GM21786 (cell line): ENCODE results near the gene KIF5A.

ENCODE experiments used
- ATAC-seq: cut with Tn5 transposase; IDR thresholded peaks from one replicate; pipeline ENCODE4 v1.9.1; 2021; ENCODE audit not compliant: unreplicated experiment

The KIF5A gene

DNA sequence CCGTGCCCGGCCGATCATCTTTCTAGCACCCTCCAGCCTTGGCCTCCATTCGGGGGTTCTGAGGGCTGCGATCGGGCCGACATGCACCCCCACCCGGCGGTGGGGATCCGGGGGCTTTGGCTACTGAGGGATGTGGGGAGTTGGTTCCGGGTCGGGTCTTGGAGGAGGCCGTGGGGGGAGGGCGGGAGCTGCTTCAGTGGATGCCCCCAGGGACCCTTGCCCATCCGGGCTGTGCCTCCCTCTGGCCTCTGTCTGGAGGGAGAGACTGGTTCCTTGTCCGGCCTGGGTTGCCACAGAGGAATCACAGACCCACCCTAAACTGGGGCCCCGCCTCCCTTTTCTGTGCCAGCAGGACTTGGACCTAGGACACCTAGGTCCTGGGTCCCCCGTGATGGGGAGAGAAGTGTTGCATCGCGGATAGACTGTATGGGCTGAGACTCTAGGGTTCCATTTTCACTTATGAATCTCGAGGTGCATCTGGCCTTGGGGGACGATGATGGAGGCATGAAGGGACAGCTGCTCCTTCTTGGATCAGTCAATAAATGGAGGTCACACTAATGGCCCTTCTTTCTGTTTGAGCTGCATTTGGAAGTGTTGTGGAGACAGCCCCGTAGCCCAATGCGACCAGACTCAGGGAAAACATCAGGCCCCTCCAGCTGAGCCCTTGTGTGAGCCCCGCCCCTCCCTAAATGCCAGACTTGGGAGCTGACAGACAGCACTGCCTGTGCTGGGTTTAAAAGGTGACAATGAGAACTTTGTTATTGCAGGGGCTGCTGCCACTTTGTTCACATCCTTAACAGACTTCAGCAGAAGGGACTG, 55.4 kb downstream of the KIF5A start:
- ATAC-seq: no peak

DNA sequence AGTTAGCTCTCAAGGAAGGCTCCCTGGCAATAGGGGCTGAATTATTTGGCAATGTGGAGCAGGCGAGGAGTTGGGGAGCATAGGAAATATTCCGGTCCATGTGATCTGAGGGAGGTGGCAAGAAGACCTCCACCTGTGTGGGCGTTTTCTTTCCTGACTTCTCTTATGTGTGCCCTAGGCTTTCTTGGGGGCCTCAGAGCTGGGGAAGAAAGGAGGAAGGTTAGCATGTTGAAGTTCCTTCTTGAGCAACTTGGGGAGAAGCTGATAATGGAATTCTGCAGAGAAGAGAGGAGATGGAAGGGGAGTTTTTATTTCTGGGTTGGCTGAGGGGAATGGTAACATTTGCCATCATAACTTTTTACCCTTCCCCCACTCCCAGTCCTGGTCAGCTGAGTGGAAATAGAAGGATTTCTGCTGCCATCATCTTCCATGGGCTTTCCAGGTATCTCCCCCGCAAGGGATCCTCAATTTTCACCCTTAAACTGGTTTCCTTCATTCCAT, 56.0 kb downstream of the KIF5A start:
- ATAC-seq: no peak

DNA sequence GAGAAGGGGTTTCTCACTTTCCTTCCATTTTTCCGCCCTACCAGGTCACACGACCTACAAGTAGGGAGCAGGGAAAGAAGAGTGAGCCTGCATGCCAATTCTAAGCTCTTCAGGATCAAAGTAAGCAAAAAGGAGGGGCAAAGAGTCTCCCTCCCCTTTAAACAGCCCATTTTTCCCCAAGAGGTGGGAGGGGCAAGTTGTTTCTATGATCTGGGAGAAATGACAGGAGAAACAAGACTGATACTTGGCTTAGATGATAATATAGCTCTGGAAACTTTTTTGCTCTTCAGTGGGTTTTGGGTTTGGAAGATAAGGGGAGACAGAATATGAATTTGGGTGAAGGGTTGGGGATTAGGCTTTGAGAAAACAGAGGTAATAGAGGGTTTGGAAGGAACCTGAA, 56.6 kb downstream of the KIF5A start:
- no peak for ATAC-seq

DNA sequence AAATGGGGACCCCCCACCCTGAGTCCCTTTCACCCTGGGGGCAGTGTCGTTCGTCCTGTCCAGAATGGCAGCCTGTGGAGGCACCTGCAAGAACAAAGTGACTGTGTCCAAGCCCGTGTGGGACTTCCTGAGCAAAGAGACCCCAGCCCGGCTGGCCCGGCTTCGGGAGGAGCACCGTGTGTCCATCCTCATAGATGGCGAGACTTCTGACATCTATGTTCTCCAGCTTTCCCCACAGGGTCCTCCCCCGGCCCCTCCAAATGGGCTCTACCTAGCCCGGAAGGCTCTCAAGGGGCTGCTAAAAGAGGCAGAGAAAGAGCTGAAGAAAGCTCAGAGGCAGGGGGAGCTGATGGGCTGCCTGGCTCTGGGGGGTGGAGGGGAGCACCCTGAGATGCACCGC, 57.0 kb downstream of the KIF5A start:
- ATAC-seq: no peak

DNA sequence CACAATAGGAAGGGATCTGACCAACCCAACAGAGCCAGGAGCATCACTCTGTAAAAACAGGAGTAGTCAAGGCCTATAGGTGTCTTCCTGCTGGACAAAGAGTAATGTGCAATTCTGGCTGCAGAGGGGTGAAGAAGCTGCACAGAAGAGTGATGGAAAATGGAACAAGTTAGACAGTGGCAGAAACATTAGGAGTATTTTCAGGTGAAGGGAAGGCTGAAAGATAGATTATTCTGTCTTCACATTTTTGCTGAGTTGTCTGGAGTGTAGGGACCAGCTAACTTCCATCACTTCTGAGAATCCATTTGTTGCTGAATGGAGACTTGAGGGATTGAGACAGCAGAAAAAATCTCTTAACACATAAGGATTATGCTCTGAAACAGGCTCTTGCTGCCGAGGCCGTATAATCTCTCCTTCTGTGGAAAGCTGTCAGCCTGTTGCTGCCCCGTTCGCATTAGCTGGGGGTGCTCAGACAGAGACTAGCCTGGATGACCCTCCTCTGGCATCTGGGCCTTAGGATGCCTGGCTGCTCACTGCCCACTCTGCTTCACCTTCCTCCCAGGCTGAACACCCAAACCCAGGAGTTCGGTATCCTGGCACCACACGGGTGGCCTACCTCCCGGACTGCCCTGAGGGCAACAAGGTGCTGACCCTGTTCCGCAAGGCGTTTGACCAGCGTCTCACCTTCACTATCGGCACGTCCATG, 58.3 kb downstream of the KIF5A start:
- no peak for ATAC-seq

DNA sequence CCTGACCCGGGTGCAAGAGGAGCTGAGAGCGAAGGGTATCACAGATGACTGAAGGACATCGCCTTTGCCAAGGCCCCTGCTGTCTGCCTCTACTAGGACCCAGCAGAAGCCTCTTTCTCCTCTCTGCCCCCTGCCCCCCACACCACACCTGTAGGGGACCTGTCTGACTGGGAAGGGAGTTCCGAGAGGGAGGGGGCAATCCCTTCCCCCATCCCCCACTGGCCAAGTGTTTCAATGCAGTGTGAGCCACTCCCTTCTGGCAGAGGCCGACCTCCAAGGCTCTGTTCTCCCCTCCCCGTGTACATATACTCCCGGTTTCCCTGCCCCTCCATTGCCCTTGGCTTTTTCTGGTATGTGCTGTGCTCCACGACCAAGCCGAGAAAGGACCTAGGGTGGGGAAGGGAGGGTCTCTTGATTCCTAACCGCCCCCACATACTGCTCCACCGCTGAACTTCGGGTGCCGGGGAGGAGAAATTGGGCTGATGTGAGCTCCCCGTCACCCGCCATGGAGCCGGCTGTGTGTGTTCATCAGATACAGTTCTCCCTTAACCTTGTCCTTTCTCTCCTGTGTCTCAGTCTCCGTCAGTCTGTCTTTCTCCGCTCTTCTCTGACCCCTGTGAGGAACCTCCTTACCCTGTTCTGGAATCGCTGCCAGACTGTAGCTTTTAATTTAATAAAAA, 59.4 kb downstream of the KIF5A start:
- no peak for ATAC-seq

DNA sequence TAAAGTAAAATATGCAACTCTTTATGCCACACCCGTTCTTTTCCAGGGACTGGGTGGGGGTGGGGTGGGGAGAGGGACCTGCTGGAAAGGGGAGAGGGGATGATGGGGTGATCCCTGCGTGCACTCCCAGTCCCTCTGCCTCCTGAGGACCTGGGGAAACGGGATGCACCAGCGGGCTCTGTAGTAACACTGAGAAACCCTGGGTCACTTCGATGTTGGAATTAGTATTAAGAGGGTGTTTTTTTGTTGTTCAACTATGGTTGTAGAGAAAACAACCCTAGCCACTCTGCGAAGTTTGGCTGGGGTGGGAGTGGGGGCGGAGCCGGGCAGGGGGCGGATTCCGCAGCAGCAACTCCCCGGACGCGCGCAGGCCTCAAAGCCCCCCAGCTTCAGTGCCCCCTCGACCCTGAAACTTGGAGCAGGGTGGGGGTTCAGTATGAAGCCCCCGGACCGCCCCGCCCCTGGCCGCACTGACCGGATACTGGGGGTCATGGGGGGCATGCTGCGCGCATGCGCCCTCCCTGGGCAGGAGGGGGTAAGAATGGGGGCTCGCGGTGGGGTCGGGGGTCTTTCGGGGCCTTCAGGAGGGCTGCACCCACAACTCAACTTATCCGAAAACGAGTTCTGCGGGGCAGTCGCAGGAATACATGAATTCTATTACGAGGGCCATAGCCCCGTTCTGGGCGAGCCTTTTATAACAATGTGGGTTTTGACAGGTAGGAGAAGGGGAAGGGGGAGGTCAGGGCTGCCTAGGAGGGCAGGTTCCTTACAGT, 60.1 kb downstream of the KIF5A start:
- ATAC-seq: no peak

DNA sequence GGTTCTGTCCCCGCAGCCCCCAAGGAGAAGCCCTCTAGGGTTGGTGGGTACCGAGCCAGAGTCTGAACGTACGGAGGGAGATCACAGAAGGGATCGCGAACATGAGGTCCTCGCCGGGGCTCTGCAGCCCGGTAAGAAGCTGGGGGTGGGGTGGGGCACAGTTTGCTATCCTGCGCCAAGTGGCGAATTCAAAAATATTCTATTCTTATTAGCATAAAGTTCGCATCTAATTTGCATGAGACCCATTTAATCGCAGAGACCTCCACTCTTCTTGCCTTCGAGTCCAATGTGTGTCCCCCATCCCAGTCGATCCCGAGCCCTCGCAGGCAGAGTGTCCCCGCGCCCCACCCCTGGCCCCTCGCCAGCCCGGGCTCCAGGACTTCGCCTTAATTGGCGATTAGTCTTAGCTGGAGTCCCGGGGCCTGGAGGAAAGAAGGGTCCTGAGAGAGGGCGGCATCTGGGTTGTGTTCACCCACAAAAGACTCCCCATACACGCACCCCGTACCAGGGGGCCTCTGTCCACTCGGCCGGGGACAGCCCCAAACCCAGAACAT, 60.8 kb downstream of the KIF5A start:
- ATAC-seq: no peak

DNA sequence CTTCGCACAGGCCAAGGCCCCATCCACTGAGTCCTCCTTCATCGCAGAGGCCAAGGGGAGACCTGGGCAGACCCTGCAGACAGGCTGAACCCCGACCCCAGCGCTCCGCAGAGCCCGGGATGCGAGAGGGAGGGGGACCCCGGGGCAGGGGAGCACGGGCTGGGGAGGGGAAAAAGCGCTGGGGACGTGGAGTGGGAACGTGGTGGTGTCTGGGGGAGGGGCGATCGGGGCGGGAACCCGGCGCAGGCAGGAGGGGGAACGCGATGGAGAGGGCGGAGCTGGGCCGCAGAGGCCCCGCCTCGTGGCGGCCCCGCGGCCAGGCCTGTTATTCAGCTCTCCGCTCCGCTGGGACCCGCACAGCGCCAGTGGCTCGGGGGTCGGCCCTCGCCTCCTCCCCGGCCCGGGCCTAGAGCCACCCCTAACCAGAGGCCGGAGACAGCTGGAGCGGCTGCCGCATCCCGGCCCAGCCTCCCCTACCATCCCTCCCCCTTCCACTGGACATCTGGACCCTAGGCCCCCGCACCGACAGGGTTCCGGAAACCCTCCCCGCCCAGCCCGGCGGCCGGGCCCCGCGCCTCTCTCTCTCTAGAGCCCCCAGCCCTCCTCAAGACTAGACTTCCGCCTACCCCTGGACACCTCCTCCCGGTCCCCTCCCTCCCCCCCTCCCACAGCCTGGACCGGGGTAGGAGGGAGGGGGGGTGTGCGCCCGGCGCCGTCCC, 61.4 kb downstream of the KIF5A start, which contains the start of gene ARHGEF25:
ARHGEF25 (plus strand) TSS at position 328 of the 719 bp plus-strand sequence. CDS start 460 bp downstream, outside the sequence.
- ATAC-seq: peak; percentile 48

DNA sequence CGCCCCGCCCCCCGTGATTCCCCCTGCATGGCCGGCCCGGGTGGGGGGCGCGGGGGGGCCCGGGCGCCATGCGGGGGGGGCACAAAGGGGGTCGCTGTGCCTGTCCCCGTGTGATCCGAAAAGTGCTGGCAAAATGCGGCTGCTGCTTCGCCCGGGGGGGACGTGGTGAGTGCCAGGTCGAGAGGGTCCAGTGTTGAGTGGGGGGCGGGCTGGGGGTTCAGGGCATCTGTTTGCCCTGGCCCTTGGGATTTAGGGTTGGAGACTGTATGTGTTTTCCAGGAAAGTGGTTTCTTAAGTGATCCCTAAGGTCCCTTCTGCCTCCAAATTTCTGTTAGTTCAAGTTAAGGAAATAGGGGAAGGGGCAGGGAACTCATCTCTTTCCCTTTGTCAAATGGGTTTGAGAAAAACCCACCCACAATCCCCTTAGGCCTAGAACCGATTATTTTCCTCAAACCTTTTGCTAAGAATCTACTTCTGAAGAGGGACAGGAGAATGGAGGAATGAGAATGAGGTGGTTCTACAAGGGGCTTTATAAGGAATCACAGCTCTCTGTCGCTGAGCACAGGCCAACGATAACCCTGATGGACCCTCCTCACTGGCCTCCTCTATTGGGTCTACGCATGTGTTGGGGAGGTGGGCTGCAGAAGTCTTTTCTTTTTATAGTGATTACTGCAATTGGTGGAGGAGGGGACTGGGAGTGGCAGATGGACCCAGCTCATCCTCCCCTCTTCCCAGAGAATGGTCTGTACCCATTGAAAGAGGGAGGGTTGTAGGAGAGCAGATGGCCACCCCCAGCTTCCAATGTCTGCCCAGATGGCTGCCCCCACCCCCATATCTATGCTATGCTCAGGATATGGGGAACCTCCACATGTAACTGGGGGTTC, 62.2 kb downstream of the KIF5A start:
- no peak for ATAC-seq

DNA sequence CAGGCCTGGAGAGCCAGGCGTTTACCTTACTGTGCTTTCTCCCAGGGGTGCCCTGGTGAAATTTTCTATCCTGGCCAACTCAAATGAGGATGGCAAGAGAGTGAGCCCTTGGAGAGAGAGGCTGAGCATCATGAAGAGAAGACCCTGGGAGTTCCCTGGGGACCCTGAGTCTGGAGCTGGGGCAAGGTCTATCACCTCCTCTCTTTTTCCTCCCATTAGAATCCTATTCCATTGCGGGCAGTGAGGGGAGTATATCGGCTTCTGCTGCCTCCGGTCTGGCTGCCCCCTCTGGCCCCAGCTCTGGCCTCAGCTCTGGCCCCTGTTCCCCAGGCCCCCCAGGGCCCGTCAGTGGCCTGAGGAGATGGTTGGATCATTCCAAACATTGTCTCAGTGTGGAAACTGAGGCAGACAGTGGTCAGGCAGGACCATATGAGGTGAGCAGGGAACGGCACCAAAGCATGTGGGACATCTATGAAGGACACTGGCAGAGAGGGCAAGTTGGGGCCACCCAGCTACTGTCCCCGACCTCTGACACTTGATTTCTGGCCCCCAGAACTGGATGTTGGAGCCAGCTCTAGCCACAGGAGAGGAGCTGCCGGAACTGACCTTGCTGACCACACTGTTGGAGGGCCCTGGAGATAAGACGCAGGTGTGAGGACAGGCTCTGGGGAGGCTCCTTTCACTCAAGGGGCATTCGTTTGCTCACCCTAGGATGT, 63.0 kb downstream of the KIF5A start:
- ATAC-seq: no peak

DNA sequence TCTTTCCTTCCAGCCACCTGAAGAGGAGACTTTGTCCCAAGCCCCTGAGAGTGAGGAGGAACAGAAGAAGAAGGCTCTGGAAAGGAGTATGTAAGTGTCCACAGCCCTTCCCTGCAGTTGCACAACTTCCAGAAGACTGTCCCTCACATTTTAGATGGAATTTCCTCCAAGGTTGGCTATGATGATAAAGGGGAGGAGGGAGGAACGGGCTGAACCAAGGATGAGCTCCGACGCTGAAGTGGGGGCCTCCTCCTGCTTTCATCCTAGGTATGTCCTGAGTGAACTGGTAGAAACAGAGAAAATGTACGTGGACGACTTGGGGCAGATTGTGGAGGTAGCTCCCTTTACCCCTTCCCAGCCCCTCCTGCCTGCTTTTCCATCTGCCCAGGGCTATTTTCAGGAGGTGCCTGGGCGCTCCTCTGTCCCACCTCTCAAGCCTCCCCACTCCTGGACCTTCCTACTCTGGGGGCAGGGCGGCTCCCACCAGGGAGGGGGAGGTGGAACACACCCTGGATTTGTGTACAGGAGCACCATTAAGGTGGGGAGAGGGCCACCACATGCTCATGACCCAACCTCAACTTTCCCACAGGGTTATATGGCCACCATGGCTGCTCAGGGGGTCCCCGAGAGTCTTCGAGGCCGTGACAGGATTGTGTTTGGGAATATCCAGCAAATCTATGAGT, 63.7 kb downstream of the KIF5A start:
- no peak for ATAC-seq

DNA sequence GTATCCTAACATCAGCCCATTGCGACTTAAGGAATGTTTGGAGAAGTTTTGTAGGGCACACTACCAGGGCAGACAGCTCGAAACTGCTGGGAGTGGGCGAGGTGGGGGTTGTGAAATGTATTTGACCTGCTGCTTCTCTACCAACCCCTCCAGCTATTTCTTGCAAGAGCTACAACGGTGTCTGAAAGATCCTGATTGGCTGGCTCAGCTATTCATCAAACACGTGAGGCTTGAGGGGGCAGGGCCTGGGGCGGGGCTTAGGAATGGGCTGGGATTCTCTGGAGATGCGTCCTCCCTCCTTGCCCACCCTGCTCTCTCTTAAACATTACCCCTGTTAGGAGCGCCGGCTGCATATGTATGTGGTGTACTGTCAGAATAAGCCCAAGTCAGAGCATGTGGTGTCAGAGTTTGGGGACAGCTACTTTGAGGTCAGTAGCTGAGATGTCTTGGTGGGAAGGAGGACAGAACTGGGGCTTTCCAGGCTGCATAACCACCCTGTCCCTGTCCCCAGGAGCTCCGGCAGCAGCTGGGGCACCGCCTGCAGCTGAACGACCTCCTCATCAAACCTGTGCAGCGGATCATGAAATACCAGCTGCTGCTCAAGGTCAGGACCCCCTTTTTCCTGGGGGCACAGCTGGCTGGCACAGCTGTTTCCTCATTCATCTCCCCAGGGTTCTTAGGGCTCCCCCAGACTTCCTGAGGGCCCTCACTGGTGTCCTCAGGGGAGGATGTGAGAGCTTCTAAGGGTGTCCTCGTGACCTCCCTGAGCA, 64.5 kb downstream of the KIF5A start:
- peak; percentile 46 for ATAC-seq

DNA sequence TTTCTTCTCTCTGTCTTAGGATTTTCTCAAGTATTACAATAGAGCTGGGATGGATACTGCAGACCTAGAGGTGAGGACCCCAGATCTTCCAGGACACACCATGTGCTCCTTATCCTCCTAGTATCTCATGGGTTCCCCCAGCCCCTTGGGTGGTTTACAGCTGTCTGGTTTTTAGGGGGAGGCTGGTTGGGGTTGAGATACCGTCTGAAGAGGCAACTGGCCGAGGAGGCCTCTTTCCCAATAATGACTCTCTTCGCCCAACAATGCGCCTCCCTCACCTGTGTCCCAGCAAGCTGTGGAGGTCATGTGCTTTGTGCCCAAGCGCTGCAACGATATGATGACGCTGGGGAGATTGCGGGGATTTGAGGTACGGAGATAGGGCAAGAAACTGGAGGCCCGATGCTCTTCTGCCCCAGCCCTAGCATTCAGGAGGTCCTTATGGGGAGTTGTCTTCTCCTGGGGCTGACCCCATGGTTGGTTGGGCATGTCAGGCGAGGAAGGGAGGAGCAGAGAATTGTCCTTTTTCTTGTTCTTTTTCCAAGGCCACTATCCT, 65.2 kb downstream of the KIF5A start:
- ATAC-seq: no peak

DNA sequence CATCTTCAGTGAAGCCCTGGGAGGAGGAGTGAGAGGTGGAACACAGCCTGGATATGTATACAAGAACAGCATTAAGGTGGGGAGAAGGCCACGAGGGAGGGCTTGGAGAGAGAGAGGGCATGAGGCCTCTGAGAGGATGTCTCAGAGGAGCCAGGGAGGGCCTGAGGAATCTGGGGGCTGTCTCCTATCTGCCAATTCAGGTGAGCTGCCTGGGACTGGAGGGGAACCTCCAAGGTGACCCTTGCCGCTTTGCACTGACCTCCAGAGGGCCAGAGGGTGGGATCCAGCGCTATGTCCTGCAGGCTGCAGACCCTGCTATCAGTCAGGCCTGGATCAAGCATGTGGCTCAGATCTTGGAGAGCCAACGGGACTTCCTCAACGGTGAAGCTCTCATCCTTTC, 65.8 kb downstream of the KIF5A start:
- no peak for ATAC-seq

DNA sequence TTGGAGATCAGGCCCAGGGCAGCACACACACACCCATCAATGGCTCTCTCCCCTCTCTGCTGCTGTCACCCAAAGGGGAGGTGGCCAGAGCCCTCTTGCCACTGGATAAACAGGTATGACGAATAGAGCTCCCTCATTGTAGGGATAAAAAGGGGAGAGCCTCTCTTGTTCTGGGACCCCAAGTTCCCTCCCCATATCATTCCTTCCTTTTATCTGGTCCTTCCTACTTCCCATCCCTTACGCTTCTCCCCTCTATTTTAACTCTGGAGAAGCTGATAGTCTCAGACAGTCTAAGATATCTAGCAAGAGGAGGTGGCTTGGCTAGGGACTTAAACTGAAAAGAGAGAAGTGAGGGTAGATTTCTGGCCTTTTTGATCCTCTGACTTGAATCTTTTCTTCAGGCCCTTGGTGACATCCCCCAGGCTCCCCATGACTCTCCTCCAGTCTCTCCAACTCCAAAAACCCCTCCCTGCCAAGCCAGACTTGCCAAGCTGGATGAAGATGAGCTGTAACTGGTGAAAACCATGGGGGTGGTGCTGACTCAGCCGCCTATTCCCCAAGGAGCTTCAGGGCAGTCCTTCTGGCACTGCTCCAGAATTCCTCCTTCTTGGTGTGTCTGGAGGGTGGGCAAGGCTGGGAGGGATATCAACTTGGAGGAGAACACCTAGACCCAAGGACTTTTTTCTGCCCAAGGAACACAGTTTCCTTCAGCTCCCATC, 66.7 kb downstream of the KIF5A start:
- ATAC-seq: no peak
